Urothelium cell line (cell line): ENCODE results near the gene SLC16A6.
"Not testable (repeated sequence)": the region's sequence is repeated elsewhere in the genome, so short reads cannot be mapped to it uniquely, and the experiment has no call there.

ENCODE experiments used
- DNase-seq: peaks from one replicate; pipeline ENCODE4 v3.0.0; 2011; ENCODE audit warnings: low spot score, mixed read lengths
- FAIRE-seq: peaks from 2 replicates; lab custom pipeline; 2011; peaks lifted over from hg19 to GRCh38; lab: Jason Lieb, UNC

Gene SLC16A6

GRCh38 chr17:68225055-68225454 lies 65.9 kb downstream of the SLC16A6 start:
- not testable (repeated sequence) for FAIRE-seq, DNase-seq

- DNase-seq (no peak), FAIRE-seq (no peak)
These were observed 68.3 kb downstream of the SLC16A6 start for GRCh38 chr17:68222606-68223005.

GRCh38 chr17:68221786-68222185 lies 69.1 kb downstream of the SLC16A6 start:
- FAIRE-seq (peak; percentile 48), DNase-seq (no peak)

DNA sequence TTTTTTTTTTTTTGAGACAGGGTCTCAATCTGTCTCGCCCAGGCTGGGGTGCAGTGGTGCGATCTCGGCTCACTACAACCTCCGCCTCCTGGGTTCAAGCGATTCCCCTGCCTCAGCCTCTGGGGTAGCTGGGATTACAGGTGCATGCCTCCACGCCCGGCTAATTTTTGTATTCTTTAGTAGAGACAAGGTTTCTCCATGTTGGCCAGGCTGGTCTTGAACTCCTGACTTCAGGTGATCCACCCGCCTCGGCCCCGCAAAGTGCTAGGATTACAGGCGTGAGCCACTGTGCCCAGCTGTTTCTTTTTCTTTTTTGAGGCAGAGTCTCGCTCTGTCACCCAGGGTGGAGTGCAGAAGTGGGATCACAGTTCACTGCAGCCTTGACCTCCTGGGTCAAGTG lies 70.1 kb downstream of the SLC16A6 start:
- DNase-seq, FAIRE-seq: not testable (repeated sequence)

- not testable (repeated sequence) for DNase-seq, FAIRE-seq
These were observed 70.7 kb downstream of the SLC16A6 start for GRCh38 chr17:68220186-68220585.

DNA sequence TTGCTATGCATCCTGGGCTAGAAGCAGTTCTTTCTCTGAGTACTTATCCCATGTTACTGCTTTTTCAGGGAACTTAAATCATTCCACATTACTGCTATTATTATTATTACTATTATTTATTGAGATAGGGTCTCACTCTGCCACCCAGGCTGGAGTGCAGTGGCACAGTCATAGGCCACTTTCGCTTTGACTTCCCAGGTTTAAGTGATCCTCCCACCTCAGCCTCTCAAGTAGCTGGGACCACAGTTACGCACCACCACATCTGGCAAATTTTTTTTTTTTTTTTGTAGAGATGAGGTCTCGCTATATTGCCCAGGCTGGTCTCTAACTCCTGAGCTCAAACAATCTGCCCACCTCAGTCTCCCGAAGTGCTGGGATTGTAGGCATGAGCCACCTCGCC lies 71.5 kb downstream of the SLC16A6 start:
- FAIRE-seq, DNase-seq: not testable (repeated sequence)
